Muscle of arm (tissue), 14 donors: Measurements from ENCODE around the gene SLC35G4. TPM values are rescaled to one million over a fixed set of nuclear protein-coding genes. Genes with fewer than 3 reads are reported as not detected.
A peak's percentile ranks its signal among the peaks of the same experiment; 100 is the strongest.
"Not testable (repeated sequence)": the region's sequence is repeated elsewhere in the genome, so short reads cannot be mapped to it uniquely, and the experiment has no call there.

Experiments
- DNase-seq: peaks from one replicate; pipeline ENCODE4 v3.0.0-alpha.2; 2013
- long read RNA-seq, 11 donors: transcript quantifications; one replicate each; lab custom pipeline, GENCODE V29; 2026
- polyA plus RNA-seq, 12 donors: library from polyadenylated mRNA; unstranded; fragments of 120-200 nt; gene quantifications; one replicate each; pipeline ENCODE4 v1.2.1, GENCODE V29; 2013; ENCODE audit not compliant: insufficient read length in 12 of 12

Gene SLC35G4
- polyA plus RNA-seq = not detected
- long read RNA-seq, donor 1 = 0 reads
- long read RNA-seq, donor 2, partial matches to known transcripts = 0 of 1 reads
- long read RNA-seq, donor 2, other reads (novel, unspliced or antisense) = 0 of 1 reads
- long read RNA-seq, donor 3 = 0 reads
- long read RNA-seq, donor 4 = 0 reads
- long read RNA-seq, donor 5 = 0 reads
- long read RNA-seq, donor 6 = 0 reads
- long read RNA-seq, donor 7 = 0 reads
- long read RNA-seq, donor 8 = 0 reads
- long read RNA-seq, donor 9 = 0 reads
- long read RNA-seq, donor 10 = 0 reads
- long read RNA-seq, donor 11 = 0 reads

GRCh38 chr18:11609488-11609887 lies at the start of gene SLC35G4:
Gene SLC35G4 (plus strand): TSS chr18:11609596. CDS start chr18:11609596, 0 bp downstream.
- DNase-seq = not testable (repeated sequence)

DNA sequence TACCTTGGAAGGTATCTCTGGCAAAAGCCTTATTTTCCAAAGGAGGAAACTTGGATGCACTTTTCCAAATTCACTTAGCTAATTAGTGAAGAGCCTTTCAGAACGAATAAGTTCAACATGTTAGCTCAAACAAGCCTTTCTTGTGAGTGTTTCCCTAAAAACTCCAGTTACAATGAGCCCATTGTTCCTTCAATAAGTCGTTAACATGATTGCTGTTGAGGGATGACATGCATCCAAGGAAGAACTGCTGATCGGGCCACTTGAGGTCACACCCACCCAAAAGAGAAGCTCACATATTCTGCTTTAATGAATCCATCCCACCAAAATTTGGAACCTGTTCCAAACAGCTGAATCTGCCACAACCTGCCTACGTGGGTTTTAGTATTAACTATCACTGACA lies 48.1 kb upstream of the SLC35G4 start:
- DNase-seq = no peak

DNA sequence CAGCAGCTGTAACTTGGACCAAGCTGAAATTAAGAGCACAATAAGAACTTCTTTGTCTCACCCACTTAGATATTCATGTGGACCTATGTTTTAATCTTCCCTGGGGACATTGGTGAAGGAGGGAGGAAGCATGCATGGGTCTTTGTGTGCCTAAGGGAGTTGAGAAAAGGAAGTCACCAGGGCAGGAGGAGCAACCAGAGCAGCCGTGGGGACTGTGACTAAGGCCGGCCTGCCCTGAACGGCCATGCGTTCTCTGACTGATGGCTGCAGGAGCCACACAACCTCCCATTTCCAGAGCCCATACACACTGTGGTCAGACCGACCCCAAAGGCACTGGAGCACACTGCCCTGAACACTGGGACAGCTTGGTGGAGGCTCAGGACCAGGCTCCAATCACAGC lies 43.7 kb upstream of the SLC35G4 start:
- no peak for DNase-seq

DNA sequence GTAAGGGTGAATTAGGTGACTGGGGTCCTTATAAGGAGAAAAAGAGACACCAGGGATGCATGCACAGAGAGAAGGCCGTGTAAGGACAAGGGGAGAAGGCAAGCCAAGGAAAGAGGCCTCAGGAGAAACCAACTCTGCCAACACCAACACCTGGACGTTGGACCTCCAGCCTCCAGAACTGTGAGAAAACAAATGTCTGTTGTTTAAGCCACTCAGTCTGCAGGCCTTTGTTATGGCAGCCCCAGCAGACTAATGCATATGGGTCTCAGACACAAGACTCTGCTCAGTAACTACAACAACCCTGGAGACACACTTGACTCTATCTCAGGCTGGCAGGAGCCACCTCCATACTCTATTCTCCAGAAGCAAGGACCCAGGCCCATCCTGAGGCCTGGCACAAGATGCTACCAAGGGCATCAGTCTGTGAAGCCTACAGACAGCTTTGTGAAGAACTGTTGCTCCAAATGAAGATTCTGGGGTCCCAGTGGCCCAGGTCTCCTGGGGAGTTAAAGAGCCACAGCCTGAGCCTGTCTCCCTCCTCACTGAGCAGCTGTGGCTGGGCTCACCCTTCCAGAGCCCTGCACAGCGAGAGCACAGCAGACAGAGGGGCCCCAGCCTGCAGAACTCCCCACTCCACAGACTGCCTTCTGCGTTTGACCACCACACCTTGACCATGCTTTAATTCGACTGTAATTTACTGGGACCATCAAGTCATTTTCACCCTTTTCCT lies 43.0 kb upstream of the SLC35G4 start:
- no peak for DNase-seq

DNA sequence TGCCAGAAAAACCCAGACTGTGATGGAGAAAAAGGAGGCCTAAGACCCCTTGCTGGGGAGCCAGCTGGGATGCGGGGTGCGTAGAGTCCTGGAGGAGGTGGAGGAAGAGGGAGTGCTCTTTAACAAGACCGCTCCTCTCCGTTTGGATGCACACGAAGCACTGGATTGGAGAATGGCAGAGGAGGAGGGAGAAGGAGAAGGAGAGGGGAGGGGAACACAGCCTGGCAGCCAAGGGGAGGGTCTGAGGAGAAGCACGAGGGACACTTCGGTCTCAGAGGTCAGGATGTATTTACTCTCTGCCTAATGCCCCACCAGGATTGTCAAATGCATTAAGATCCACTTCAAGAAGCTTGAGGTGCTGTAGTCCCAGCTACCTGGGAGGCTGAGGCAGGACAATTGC lies 42.0 kb upstream of the SLC35G4 start:
- no peak for DNase-seq

DNA sequence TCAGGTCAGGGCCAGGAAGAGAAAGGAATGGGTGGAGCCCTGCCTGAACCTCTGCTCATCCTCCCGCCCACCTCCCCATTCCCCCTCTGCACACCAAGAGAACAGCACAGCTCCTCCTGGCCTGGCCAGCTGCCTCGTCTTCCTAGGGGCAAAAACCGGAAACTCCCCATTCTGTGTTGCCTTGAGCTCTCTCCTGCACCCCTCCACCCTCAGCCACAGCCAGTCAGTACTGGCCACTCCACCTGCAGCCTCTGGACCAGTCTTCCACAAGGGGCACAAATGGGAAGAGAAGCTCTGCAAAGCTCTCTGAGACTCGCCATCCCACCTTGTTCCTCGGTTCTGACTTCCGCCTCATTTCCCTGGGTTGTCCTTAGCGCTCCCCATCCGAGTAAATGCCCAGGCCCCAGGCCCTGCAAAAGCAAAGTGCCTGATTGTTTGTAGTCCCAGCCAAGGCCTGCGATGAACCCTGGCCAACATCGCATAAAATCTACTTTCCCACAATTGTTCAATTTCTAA lies 39.3 kb upstream of the SLC35G4 start:
- no peak for DNase-seq

DNA sequence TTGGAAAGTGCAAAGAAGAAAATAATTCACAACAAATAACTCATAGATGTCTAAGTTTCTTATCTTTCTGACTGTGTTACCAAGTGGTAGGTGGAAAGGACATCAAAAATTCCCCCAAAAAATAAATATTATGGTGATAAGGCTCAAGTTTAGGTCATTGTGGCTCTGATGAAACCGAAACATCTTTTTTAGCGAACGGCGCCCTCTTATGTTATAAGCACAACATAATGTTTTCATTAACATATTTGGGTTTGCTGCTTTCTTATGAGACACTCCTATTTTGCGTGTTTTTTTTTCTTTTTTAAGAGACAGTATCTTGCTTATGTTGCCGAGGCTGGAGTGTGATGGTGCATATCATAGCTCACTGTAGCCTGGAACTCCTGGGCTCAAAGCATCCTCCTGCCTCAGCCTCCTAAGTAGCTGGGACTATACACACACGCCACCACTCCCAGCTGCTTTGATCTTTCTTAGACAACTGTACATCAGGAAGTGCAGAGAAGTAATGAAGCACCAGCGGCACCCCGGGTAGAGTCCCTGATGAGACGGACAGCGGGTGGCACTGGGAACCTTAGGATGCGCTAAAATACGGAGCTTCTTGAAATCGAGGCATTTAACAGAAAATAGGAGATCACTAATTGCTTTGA lies 38.5 kb upstream of the SLC35G4 start:
- DNase-seq = peak; percentile 41

GRCh38 chr18:11572201-11572600 lies 37.2 kb upstream of the SLC35G4 start:
- DNase-seq = no peak

GRCh38 chr18:11574545-11574944 lies 34.9 kb upstream of the SLC35G4 start:
- DNase-seq = no peak

DNA sequence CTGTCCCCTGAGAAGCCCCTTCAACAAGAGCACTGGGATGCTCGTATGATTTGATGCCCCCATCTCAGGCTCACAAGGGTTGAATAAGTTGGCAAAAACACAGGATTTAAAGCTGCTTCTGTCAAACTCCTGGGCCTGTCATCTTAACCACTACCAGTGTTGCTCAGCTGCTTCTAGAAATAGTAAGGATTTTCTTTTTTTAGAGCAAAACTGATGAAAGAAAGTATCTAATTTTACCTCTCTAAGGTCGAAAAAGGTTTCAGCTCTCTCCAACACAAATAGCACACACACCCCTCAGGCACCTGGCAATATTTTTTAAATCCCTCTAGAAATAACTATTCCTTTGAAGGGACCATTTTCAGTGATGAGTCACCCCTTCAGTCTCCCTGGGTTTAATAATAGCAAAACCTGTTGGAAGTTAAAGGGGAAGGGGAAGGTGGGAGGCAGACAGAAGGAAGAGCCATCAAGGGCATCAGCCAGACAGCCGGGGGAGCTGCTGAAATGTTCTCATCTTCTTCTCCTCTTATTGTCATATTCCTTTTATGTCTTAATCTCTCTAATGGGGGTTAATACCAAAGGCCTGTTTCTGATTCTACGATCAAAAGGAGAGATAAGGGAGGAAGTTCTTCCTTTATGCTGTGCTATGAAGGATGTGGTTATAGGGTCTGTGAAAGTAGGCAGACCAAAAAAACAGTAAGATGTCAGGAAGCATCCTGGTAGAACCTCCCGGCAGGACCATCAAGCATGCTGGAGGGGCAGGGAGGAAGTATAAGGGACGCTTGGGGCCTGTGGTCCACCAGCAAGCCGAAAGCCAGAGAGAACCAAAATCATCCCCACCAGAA lies 31.9 kb upstream of the SLC35G4 start:
- DNase-seq = no peak

- no peak for DNase-seq
Measured at GRCh38 chr18:11578799-11579198, 30.6 kb upstream of the SLC35G4 start.

DNA sequence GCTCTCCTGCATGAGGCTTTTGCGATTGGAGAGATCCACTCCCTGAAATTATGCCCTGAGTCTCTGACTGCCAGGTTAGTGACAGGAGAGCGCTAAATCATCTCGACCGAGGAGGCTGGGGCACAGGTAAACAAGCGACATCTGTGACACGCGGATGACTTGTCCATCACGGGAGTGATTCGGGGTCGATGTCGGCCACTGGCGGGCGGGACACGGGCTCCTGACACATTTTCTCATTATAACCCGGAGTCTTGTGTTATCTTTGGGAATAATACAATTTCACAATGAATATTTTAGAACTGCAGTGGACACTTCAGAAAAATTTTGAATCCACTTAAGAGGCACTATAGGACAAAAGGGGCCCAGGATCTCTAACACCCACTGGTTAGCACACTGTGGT lies 29.5 kb upstream of the SLC35G4 start:
- DNase-seq = no peak

- DNase-seq = no peak
Measured at GRCh38 chr18:11581286-11581685, 28.1 kb upstream of the SLC35G4 start.

- no peak for DNase-seq
Measured at GRCh38 chr18:11585596-11585995, 23.8 kb upstream of the SLC35G4 start.

DNA sequence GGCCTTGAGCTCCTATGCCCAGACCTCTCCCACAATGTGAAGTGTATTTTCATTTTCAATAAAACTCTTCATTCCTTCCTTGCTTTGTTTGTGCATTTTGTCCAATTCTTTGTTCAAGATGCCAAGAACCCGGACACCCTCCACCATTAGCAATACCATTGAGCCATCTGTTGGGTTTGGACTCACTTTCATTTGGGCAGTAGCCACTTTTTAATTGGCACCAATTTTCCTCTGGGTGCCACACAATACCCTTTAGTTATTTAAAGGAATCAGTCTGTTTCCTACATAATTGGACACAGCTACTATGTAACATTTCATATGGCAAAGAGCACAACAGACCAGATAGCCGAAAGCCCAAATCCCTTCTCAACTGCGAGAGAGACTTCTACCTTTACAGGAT lies 22.5 kb upstream of the SLC35G4 start:
- DNase-seq = no peak

GRCh38 chr18:11587432-11587831 lies 22.0 kb upstream of the SLC35G4 start:
- DNase-seq = no peak

DNA sequence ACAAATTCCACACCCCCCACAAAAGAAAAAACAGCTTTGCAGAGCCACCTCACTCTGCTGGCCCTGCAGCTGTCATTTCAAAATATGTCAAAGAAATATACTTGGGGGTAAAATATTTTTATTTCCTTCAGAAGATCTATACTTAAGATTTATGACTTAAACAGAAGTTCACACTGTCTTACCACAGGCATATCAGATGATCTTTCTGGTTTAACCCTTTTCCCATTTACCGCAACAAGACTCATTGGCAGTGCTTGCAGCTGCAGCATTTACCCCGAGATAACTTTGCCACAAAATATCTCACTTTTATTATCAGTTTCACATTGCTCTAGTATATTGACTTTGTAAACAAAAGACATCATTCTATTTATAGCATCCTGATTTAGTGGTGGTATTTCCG lies 21.6 kb upstream of the SLC35G4 start:
- no peak for DNase-seq

GRCh38 chr18:11591957-11592356 lies 17.4 kb upstream of the SLC35G4 start:
- no peak for DNase-seq

- DNase-seq = no peak
Measured at GRCh38 chr18:11600321-11600720, 9.1 kb upstream of the SLC35G4 start.

DNA sequence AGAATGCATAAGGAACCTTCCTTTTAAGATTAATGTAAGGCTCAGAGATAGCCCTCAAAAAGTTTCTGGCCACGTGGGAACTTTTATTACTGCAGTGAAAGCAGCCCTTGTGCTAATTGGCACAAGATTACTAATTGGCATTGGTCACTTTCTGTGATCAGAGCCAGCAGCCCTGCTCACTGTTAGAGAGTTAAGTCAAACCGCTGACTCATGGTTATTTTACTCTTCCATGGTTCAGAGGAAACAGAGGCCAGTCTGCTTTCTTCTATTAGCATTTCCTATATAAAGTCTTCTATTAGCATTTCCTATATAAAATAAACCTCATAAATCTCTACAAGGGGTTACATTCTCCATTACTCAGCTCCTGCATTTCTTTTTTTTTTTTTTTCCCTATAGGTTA lies 1.5 kb upstream of the SLC35G4 start:
- DNase-seq = no peak

GRCh38 chr18:11608618-11609017 lies 778 bp upstream of the SLC35G4 start:
- DNase-seq = not testable (repeated sequence)

DNA sequence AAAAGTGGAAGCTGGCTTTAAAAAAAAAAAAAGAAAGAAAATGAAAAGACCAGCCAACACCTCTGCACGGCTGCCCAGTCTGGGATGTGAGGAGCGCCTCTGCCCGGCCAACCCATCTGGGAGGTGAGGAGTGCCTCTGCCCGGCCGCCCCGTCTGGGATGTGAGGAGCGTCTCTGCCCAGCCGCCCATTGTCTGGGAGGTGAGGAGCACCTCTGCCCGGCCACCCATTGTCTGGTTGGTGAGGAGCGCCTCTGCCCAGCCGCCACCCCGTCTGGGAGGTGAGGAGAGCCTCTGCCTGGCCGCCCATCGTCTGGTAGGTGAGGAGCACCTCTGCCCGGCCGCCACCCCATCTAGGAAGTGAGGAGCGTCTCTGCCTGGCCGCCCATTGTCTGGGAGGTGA lies 3.7 kb downstream of the SLC35G4 start:
- DNase-seq = not testable (repeated sequence)
